Caki2 (cell line): ENCODE data around the gene KLF8. TPM values are rescaled to one million over a fixed set of nuclear protein-coding genes. Genes with fewer than 3 reads are reported as not detected.
"Not testable (repeated sequence)": the region's sequence is repeated elsewhere in the genome, so short reads cannot be mapped to it uniquely, and the experiment has no call there.

ENCODE experiments used
- DNase-seq: peaks from one replicate; pipeline ENCODE4 v3.0.0-alpha.2; 2015; ENCODE audit warnings: low read depth
- in situ Hi-C: cut with HindIII; loops from 2 replicates; pipeline ENCODE4 v1.10.0; 2016; ENCODE audit warnings: low sequenced_read_pairs, low pct_unique_long_range_greater_than_20kb, mixed read lengths
- total RNA-seq: library from RNA; depleted of rRNA; stranded (reverse); fragments of >200 nt; shearing (Covaris generic); gene quantifications from 2 replicates; pipeline ENCODE4 v1.2.3, GENCODE V29; 2014; ENCODE audit warnings: low replicate concordance; rRNA removed

Gene KLF8
- 0.52 and 0.68 TPM in 2 replicates for total RNA-seq

- peak; percentile 42 for DNase-seq
Observed at GRCh38 chrX:56232221-56233082, at the start of gene KLF8. KLF8 (plus strand) TSS chrX:56232356; CDS start chrX:56233335, 979 bp downstream.

GRCh38 chrX:56206945-56207344 is 25.2 kb upstream of the KLF8 start:
- DNase-seq, in situ Hi-C loops: not testable (repeated sequence)

More at GRCh38 chrX:56232221-56233082, at the start of gene KLF8:
- in situ Hi-C loops, result no loop called here

GRCh38 chrX:56211701-56212100 is 20.5 kb upstream of the KLF8 start:
- in situ Hi-C loops, result no loop called here
- no peak for DNase-seq

- in situ Hi-C loops, result no loop called here
Observed at GRCh38 chrX:56216332-56216731, 15.8 kb upstream of the KLF8 start.

GRCh38 chrX:56219700-56220099 is 12.5 kb upstream of the KLF8 start:
- in situ Hi-C loops, result no loop called here

More at GRCh38 chrX:56216332-56216731, 15.8 kb upstream of the KLF8 start:
- no peak for DNase-seq

GRCh38 chrX:56221101-56221500 is 11.1 kb upstream of the KLF8 start:
- in situ Hi-C loops, result no loop called here

More at GRCh38 chrX:56219700-56220099, 12.5 kb upstream of the KLF8 start:
- DNase-seq, result peak; percentile 4

GRCh38 chrX:56222473-56223000 is 9.6 kb upstream of the KLF8 start:
- in situ Hi-C loops, result no loop called here
- no peak for DNase-seq

More at GRCh38 chrX:56221101-56221500, 11.1 kb upstream of the KLF8 start:
- no peak for DNase-seq

- no peak for DNase-seq
- in situ Hi-C loops, result no loop called here
Observed at GRCh38 chrX:56226980-56227379, 5.2 kb upstream of the KLF8 start.

GRCh38 chrX:56228914-56229313 is 3.2 kb upstream of the KLF8 start:
- no peak for DNase-seq
- in situ Hi-C loops, result no loop called here

GRCh38 chrX:56231537-56232090 is 542 bp upstream of the KLF8 start:
- in situ Hi-C loops, result no loop called here
- no peak for DNase-seq

- in situ Hi-C loops, result no loop called here
- DNase-seq, result no peak
Observed at GRCh38 chrX:56233100-56233499, 944 bp downstream of the KLF8 start.

GRCh38 chrX:56233682-56234081 is 1.5 kb downstream of the KLF8 start:
- in situ Hi-C loops, result no loop called here
- peak; percentile 72 for DNase-seq

GRCh38 chrX:56248492-56248891 is 16.3 kb downstream of the KLF8 start:
- peak; percentile 29 for DNase-seq
- in situ Hi-C loops, result no loop called here

- DNase-seq, result no peak
- in situ Hi-C loops, result no loop called here
Observed at GRCh38 chrX:56253832-56254703, 21.9 kb downstream of the KLF8 start.

GRCh38 chrX:56268888-56269287 is 36.7 kb downstream of the KLF8 start:
- in situ Hi-C loops, result no loop called here
- DNase-seq, result no peak

- in situ Hi-C loops, result no loop called here
- no peak for DNase-seq
Observed at GRCh38 chrX:56278692-56279091, 46.5 kb downstream of the KLF8 start.

GRCh38 chrX:56279863-56280262 is 47.7 kb downstream of the KLF8 start:
- DNase-seq, result no peak
- in situ Hi-C loops, result no loop called here

GRCh38 chrX:56281789-56282188 is 49.6 kb downstream of the KLF8 start:
- in situ Hi-C loops, result no loop called here

More at GRCh38 chrX:56281789-56282188, 49.6 kb downstream of the KLF8 start:
- no peak for DNase-seq
